ENCODE results near the gene CCDC88C.
A peak's percentile ranks its signal among the peaks of the same experiment; 100 is the strongest.

Gene CCDC88C

GRCh38 chr14:91377700-91378652 lies 39.6 kb downstream of the CCDC88C start:
- DNase-seq: no peak

GRCh38 chr14:91376547-91377477 lies 40.8 kb downstream of the CCDC88C start:
- DNase-seq: no peak

DNA sequence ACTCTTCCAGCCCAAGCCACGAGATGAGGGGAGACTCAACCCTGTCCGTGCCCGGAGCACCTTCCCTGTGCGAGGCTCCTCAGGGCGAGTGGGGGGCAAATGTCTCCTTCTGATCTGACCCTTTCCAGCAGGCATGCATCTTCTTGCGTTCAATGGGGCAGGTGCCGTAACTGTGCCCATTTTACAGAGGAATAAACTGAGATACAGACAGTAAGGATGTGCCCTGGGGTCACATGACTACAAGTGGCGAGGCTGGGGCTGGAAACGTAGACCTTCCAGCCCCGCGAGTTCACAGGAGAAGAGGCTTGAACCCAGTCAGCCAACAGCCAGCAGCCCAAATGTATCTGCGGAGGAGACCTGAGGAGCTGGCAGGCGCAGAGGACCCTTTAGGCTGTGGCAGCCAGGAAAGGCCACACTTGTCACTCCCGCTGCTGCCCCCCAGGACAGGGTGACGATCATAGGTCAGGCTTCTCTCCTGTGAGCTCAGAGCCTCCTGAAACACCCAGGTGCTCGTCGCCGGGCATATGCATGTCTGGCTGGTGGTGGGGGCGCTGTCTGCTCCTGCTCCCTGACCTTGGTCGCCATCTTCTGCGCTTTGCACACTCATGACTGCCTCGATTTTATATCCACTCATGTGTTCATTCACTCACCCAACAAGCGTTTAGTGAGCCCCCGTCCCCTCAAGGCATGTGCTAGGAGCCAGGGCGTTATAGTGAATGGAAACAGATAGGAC lies 41.7 kb downstream of the CCDC88C start:
- DNase-seq: no peak

DNA sequence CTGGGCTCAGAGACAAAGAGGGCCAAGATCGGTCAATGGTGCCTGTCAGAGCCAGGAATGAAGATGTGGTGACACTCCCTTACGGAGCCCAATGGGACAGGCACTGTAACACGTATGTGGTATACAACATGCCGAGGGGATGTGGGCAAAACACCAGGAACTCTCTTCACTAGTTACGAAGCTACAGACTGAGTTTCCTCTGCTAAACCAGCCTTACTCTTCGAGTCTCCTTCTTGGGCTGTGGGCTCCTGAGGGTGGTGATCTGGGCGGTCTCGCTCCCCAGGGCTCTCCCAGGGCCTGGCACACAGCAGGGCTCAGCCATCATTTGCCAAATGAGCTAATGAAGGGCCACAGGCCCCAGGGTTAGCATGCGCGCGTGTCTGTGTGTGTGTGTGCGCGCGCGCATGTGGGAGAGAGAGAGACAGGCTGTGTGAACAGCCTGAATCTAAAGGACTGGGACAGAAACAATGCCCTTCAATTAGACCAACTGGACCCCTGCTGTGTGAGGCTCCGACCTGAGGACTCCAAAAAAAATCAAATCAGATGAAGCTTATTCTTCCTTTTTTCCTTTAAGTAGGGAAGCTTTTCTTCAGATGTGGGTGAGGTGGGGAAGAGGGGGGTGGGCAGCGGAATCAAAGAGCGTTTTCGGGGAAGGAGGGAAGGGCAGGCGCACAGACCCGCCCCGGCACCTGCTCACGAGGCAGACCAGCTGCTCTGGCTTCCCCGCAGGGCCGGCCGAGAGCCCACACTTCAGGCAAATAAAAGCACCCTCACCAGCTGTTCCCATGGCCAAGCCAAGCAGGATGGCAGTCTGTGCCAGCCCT lies 42.5 kb downstream of the CCDC88C start:
- DNase-seq: no peak

GRCh38 chr14:91374287-91374878 lies 43.2 kb downstream of the CCDC88C start:
- DNase-seq: no peak

DNA sequence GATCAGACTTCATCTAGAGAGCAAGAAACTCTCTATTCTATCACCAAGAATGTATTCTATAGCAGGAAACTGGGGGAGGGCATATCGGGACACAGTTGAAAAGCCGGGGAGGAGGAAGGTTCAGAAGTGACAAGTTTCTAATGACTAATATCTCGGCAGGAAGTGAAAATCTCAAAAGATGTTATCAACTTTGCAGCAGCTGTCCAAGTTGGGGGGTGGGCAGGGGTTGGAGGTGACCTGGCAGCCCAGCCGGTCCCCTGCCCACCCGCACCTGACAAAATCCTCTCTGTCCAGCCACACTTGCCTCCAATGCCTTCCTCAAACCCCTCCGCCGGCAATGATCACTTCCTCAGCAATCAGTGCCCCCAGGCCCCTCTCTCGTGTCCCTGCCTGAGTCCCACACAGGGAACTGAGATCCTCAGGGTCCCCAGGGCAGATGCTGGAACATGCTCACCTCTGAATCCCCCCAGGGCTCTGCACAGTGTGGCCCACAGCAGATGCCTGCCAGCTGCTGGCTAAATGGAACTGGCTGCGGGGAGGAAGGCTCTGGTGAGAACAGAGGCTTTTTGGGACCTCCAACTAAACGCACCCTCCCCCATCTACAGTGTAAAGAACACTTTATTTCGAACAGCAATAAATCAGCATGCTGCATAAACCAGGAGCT lies 43.9 kb downstream of the CCDC88C start:
- DNase-seq: peak in 1 of 2 experiments; percentile 46

DNA sequence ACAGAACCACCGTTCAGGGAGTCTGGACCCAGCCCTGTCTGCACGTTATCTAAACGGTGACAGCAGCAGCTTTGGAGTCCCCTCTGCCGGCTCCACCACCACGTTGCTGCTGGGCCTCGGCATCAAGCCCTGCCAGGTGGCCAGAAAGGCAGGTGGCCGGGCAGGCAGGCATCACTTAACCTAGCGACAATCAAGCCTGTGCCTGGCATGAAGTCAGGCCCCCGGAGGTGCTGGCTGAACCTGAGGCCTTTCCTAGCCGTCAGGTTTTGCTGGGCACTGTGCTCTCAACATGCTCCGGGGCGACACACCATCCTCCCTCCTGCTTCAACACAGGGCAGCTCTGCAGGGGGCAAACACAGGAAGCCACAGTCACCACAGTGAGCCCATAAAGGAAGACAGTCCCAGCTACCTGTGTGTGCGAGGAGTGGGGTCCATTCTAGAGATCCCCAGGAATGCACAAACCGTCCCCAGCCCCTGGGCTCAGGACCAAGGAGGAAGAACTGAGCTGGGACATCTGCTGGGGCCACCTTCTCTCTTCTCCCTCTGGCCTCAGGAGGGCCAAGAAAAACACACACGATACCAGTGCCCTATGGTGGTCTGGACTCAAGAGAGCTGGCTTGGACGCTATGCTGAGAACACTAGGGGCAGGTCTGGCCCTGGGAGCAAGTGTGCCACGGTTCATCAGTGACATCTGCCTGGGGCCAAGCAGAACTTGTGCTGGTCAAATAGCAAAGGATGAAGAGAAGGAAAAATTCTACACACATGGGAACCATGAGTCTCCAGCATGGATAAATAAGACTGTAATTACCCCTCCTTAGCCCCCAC lies 44.7 kb downstream of the CCDC88C start:
- no peak for DNase-seq

GRCh38 chr14:91371990-91372375 lies 45.6 kb downstream of the CCDC88C start:
- no peak for DNase-seq

DNA sequence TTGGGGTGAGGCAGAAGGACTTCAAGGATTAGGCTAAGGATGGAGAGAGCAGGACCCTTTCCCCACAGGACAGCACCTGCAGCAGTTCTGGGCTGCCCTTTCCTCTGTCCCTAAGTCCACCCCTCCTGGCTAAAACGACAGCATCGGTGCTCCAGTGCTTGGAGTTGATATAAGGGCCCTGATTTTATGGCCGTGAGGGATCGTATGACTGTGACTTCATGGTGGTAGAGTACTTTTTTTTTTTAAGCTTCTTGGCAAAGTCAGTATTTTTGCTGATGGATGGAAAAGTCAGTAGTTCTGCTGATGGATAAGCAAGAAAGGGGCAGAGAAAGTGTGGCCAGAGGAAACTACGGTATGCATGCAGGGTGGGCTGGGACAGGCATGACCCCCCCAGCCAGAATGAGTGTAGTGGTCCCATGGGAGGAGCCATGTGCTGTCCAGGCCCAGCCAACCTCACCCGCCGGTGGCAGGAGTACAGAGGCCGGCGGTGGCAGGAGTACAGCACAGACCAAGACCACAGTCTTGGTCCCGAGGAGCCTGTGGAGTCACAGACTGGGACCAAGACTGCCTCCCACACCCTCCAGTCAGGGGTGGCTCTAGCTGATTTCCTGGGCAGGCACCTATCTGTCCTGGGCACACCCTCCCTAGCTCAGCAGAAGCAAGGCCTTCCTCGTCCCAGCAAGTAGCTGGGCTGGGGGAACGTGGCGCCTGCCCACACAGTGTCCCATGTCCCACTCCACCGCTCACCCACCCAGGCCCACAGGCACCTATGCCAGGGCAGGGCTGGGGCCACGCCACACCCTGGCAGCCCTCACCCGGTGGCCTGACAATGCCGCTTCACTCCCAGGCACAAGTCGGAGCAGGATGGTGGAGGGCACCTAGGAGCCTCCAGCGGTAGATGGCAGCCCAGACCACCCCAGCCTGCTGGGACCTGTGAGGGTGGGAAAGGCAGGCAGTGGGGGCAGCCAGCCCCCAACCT lies 46.3 kb downstream of the CCDC88C start:
- DNase-seq: no peak

- peak; percentile 46 to 56 for DNase-seq
These were observed 47.8 kb downstream of the CCDC88C start for GRCh38 chr14:91369628-91370445.

DNA sequence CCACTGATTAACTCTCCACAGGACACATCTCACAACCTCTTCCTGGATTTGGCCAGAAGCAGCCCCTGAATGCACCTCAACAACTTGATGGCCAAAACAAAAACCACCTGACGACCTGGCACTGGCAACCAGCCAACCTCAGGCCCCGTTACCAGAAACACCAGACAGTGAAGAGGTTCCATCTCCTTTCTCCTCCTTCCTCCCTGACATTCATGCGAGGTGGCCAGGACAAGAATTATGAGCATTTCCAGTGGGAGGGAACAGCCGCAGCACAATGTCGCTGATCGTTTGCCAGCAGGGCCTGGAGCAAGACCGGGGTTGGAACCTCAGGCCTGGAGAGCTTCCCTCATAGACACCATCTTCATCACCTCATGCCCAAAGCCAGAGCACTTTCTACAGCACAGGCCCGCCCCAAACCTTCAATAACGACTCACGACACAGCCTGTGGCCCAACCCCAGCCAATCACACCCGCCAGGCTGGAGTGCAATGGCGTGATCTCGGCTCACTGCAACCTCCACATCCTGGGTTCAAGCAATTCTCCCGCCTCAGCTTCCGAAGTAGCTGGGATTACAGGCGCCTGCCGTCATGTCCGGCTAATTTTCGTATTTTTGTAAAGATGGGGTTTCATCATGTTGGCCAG lies 48.7 kb downstream of the CCDC88C start:
- DNase-seq: no peak

- DNase-seq: peak in 1 of 2 experiments; percentile 34
These were observed 50.1 kb downstream of the CCDC88C start for GRCh38 chr14:91367173-91368171.

- DNase-seq: no peak
These were observed 50.9 kb downstream of the CCDC88C start for GRCh38 chr14:91366749-91367148.

- no peak for DNase-seq
These were observed 52.1 kb downstream of the CCDC88C start for GRCh38 chr14:91365552-91365951.

DNA sequence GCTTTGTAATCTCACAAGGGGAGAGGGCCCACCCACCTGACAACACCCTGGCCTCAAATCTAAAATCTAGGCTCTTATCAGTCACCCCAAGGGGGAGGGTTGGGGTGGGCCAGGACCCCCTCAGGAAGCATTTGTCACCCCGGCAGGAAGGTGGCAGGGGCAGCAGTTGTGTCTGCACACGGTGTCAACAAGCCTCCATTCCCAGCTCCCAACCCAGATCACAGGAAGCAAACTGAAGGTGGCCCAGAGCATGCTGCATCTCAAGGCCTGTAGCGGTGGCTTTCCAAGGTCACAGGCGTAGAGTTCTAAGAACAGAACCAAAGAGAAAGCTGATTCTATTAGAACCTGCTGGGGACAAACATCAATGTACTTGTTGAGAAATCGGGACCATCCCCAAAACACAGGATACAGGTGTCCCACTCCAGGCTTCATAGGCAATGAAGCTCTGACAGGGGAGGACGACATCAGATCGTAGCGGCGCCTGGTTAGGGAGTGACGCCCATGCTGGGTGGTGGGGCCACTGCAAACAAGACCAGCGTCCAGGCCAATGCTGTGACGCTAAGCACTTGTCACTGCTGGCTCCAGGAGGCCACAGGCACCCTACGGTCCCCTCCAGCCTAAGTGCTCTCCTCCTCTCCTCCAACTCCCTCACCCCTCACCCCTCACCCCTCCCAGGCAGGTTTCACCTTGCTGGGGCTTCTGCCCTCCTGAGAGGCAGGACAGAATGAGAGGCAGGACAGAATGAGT lies 52.9 kb downstream of the CCDC88C start:
- no peak for DNase-seq

All from activated CD4-positive, alpha-beta T cell treated with anti-CD3 and anti-CD28 coated beads, Interleukin-2, amount 50 U/mL, for 4 hours (primary cell).